GM23248 (cell line): ENCODE results near the gene CCDC170.

Experiments used
- EZH2 ChIP-seq: fragments of 200-600 bp; sonication (generic); IDR thresholded peaks from 2 replicates; pipeline ENCODE4 v1.6.1; 2018; ENCODE audit warnings: antibody characterized with exemption, mild to moderate bottlenecking; ENCODE audit not compliant: insufficient read depth, poor library complexity, severe bottlenecking
- EZH2phosphoT487 ChIP-seq: fragments of 200-600 bp; sonication (generic); IDR thresholded peaks from 2 replicates; pipeline ENCODE4 v1.6.1; 2018; ENCODE audit warnings: antibody characterized with exemption, moderate library complexity, mild to moderate bottlenecking, low read depth; ENCODE audit not compliant: insufficient read depth

GRCh38 chr6:151548201-151548600, 54.4 kb downstream of the CCDC170 start:
- no peak for TF ChIP-seq EZH2
- TF ChIP-seq EZH2phosphoT487, result no peak
